NCI-H2196 (cell line): ENCODE results near the gene SPAG16.

Experiments
- DNase-seq: peaks from one replicate; lab custom pipeline; 2025; ENCODE audit not compliant: unreplicated experiment; lab: John Stamatoyannopoulos, UW

Gene SPAG16

DNA sequence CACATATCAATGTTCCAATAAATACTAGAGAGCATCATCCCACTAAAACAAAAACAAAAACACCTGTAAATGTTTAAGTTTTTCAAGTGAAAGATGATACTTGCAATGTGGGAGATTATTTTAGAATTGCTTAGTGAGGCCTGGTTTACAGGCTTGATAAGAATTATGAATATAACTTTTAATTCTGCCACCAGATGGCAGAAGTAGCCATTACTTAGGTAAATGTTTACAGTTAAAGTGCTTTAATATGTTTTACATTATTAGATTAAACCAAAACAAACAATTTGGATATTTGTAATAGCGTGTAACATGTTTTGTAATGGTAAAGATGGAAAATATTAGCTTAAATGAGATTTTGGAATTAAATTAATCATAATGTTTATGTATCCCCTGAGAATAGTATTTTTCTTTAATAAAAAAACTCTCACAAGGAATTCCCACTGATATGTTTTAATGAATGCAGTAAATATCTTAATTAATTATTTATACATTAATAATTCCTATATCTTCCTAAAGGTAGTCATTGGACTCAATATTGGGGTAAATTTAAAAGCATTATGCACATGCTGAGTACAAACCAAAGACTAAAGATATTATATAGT, 522.0 kb downstream of the SPAG16 start:
- DNase-seq, result peak; percentile 72

DNA sequence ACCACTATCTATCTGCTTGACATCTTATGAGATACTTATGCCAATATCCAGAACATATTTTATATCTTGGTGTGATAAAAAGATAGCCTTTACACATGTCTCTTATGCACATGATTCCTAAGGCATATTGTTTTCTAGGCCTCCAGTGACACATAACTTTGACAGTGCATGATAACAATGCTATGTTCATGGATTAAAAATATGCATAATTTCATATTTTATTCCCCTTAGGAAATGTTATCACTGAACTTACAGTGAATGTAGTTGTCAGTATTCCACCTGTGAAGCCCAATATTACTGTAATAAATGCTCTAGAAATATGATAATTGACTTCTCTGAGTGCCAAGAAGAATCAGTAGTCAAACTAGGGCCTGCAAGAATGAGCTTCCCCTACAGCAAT, 532.3 kb downstream of the SPAG16 start:
- no peak for DNase-seq

DNA sequence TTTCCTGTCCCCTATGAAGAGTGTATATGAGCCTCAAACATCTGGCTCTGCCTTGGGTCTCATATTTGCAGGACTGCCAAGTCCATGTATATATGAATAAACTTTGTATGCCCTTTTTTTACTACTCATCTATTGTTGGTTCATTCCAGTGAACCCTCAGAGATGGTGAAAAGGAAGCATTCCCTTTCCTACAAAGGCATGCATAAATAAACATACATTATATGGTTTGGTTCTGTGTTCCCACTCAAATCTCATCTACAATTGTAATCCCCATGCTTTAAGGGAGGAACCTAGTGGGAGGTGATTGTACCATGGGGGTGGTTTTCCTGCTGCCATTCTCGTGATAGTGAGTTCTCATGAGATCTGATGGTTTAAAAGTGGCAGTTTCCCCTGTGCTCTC, 534.2 kb downstream of the SPAG16 start:
- no peak for DNase-seq

DNA sequence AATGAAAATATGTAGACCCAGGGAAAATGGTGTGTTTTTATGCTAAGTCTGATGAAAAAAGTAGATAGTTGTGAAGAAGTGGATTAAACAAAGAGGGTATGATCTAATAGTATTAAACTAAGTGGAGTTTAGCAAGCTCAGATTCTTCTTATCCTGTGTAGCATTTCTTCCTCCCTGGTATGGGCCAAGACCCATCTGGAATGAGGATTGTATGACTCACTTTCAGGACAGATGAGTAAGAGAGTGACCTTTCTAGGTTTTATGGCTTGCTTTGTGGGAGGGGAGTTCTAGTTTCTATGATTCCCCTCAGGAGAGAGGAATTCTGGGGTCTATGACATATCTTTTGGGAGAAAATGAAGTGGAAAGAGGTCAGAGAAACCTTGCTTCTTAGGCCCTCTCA, 550.1 kb downstream of the SPAG16 start:
- no peak for DNase-seq

DNA sequence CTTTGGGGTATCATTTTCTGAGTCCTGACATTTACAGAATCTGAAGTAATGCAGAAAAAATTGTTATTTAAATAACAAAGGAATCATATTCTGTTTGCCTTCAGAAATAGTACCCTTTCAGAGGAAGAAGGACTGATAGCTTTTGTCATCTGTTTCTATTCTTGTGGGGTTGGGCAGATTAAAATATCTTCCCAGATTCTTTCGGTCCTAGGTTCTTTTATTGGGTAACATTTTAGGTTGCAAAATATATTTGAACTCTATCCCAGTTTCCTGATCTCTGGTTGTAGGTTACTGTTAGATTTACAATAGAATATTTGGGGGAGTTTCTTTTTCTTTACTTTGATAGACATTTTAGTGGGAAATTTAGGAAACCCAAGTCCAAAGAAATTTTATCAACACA, 550.5 kb downstream of the SPAG16 start:
- no peak for DNase-seq

DNA sequence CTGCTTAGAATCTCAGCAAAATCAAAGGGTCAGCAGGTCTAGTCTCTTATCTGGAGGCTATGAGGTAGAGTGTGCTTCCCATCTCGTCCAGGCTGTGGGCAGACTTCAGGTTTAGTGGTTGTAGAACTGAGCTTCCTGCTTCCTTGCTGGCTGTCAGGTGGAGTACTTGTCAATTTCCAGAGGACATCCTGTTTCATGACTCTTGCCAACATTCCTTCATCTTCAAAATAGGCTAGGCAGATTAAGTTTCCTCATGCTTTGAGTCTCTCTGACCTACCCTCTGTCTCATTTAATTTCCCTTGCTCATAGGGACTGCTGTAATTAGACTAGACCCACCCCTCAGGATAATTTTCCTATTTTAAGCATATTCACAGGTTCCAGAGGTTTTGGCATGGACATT, 562.6 kb downstream of the SPAG16 start:
- no peak for DNase-seq

DNA sequence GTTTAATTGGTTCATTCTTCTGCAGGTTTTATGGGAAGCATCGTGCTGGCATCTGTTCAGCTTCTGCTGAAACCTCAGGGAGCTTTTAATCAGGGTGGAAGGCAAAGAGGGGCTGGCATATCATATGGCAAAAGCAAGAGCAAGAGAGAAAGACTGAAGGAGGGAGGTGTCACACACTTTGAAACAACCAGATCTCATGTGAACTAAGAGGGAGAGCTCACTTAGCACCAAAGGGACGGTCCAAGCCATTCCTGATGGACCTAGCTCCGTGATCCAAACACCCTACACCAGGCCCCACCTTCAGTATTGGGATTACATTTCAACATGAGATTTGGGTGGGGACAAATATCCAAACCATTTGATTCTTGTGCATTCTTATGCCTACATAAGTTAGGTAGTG, 563.1 kb downstream of the SPAG16 start:
- no peak for DNase-seq

DNA sequence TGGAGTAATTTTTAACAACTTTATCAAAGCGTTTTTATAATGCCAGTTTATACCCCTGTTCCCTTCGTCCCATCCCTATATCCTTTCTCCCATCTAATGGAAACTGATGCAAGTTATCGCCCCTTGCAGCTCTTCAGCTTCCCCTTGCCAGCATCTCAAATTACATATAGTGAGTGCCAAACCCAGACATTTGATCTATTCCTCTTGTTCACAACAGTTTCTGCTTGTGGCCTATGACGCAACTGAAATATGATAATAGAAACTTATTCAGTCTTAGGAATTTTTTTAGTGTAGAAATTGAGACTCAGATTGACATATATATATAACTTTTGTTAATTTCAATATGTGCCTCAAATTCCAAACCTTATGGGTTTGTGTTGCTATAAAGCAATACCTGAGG, 564.4 kb downstream of the SPAG16 start:
- no peak for DNase-seq

DNA sequence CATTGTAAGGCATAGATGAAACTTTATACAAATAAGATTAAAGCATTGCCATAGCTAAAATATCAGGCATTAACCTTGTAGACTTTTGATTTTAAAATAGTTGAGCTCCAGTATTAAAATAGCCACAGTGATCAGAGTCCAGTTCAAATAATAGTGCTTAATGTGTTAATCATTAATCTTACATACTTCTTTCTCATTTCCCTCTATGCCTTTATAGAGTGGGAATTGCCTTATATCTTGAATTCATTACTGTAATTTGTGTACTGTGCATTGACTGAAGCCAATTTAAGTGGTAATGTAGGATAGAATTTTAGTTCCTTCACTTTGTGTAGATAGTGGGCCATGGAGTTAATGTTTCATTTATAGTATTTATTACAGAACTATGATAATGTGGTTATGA, 577.4 kb downstream of the SPAG16 start:
- DNase-seq, result no peak

DNA sequence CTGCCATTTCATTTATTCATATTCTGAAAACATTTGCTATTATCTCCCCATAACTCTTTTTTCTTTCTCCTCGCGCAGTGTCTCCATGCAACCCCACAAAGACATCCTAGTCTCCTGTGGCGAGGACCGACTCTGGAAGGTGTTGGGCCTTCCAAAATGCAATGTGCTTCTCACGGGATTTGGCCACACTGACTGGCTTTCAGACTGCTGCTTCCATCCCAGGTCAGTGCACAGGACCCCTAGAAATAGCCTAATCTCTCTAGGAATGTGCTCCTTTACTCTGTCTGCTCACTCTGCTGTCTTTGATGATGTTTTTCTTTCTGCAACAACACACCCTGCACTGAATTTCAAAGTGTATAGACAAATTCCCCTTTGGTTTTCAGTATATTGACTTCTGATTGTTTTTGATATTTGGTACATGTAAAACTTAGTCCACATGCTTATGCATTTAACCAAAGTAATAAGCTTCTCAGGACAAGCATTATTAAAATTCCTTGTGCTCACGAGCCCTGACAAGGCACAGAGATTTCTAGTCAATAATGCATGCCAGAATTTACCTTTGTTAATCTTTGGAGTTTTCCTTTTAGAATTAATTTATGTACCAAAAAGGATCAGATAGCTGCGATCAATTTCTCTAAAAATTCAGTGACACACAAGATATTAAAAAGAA, 578.3 kb downstream of the SPAG16 start:
- no peak for DNase-seq

DNA sequence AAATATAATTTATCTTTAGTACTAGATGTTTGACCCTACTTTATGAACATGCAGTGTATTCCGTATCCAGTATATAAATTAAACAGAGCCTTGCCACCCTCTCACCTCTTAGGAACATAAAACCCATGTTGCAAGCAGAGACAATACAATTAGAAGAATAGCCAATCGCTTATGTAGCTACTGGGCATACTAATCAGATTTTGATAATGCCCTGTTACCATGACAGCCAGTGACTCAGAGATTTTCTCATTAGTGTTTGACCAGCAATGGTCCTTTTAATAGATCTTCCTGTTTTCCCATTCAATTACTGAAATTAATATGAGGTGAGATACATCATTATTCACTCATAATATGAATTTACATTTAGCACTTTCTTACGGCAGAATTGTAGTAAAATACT, 579.3 kb downstream of the SPAG16 start:
- no peak for DNase-seq

DNA sequence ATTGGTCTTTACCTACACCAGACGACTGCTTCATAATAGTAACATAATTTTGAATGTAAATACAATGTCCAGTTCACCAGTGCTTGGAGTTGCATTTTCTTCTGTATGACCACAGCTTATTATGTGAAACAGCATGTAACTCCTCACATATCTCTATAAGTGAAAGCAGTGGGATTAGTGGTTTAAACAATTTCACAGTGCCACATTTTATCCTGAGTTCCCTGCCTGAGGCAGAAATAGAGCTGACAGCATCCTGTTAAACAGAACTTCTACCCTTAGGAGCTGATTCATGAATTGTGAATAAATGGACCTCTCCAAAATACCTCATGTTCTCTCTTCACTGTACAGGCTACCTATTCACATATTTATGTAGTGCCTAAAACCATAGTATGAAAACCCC, 584.3 kb downstream of the SPAG16 start:
- no peak for DNase-seq

DNA sequence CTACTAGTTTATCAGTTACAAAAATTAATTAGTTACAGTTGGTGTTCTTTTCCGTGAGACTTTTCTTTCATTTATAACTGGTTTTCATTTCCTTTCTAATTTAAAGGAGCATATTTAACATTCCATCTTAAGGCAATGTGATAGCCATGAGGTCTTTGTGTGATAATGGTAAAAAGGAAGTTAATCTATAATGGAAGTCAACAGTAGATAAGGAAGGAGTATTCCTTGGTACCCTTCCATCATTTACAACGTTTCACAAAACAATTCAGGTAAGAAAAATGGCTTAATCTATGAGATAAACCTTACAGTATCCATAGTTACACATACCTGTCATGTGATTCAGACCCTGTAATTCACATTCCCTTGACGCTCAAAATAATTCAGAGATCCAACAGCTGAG, 601.2 kb downstream of the SPAG16 start:
- DNase-seq, result no peak

DNA sequence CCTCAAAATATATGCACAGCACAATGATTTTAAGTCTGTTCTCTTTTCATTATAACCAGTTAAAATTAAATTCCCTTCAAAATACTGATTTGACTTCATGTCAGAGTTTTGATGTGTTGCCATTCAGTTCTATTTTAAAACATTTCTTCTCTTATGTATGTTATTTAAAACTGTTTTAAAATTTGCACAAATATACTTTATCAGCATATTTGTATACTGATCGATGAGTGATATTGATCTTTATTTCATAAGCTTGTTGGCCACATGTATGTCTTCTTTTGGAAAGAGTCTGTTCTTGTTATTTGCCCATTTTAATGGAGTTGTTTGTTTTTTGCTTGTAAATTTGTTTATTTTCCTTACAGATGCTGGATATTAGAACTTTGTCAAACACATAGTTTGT, 630.2 kb downstream of the SPAG16 start:
- DNase-seq, result no peak

DNA sequence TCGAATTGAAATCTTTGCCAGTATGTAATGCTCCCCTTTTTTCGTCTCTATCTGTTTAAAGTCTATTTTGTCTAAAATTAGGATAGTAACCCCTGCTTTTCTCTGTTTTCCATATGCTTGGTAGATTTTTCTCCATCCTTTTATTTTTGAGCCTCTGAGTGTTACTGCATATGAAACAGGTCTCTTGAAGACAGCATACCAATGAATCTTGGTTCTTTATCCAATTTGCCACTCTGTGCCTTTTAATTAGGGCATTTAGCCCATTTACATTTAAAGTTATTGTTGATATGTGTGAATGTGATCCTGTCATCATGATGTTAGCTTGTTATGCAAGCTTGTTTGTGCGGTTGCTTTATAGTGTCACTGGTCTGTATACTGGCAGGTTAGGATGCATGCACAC, 635.8 kb downstream of the SPAG16 start:
- DNase-seq, result no peak

DNA sequence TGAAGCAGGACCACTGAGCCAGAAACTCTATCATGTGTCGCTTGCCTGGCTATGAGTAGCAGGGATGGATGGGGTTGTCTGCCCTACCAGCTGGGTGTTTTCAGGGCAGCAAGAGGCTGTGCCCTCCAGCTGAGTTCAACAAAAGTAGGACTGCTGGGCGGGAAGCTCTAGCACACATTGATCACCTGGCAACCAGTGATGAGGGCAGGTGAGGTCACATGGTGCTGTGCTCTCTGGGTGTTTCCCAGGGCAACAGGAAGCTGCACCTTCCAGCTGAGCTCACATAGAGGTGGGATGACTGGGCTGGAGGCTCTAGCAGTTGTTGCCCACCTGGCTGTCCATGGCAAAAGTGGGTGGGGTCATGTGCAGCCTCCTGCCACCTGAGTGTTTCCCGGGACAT, 639.3 kb downstream of the SPAG16 start:
- DNase-seq, result peak; percentile 4

DNA sequence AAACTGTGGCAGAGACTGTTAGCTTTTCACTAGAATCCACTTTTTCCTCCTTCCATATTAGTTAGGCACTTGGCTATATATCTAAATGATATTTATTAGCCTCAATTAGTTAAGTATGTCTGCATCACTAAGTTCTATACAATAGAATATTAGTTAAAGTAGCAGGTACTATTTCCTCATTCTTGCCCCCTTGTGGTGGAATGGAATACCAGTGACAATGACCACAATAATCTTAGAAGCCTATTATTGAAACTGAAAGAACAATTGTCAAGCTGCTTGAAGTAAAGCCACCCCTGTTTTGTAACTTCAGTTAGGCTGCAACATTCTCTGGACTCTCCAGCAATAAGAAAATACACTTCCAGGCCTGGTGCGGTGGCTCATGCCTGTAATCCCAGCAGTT, 650.3 kb downstream of the SPAG16 start:
- no peak for DNase-seq

DNA sequence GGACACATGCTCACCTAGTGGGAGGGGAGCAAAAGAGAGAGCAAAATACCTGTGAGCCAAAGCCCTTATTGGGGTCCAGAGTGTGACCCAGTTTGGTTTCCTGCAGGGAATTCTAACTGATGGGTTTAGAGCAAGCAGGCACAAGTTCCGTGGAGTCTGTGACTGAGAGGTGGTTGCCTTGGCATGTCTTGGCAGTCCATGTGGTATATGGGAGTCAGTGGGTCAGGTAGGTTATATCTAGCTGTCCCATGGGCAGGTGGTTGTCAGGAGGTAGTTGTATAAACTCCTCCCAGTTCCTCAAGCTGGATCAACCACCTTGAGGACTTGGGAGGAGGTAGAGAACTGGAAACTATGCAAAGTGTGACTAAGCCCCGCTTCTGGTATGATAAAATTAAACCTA, 673.8 kb downstream of the SPAG16 start:
- DNase-seq, result no peak

DNA sequence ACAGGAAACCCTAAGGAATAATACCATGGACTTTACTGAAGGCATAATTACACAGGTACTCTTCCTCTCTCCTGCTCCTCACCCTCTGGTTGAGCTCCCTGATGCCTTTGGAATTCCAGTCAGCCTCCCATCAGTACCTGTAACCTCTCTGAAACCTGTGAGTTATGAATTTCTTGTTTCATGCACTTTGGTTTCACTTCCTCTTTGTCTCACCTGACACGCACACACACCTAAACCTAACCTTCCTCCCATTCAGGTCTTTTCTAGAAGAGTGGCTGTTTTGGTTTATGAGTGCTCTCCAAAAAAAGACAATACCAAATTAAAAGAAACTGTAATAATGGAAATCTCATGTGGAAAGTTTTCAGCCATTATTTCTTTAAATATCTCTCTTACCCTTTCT, 675.3 kb downstream of the SPAG16 start:
- DNase-seq, result no peak

DNA sequence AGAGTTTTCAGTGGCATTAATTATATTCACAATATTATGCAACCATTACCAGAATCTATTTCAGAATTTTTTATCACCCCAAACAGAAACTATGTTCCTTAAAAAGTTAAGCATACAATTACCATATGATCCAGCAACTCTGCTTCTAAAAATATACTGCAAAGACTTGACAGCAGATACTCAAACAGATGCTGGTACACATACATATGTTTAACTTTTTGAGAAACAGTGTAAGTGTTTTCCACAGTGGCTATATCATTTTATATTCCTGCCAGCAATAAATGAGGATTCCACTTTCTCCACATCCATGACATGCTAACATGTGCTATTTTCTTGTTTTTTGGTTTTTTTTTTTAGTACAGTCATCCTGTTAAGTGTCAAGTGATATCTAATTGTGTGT, 687.3 kb downstream of the SPAG16 start:
- DNase-seq, result no peak

DNA sequence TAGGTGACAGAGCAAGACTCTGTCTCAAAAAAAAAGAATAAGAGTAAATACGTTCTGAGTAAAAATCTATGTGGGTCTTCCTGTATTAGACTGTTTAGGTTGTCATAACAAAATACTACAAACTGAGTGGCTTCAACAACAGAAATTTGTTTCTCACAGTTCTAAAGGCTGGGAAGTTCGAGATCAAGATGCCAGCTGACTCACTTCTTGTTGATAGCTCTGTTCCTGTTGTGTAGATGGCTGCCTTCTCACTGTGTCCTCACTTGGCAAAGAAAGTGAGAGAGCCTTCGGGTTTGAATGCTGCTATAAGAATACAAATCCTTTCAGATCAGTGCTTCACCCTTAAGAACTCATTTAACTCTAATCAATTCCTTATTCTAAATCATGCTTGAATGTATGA, 696.6 kb downstream of the SPAG16 start:
- DNase-seq, result no peak

DNA sequence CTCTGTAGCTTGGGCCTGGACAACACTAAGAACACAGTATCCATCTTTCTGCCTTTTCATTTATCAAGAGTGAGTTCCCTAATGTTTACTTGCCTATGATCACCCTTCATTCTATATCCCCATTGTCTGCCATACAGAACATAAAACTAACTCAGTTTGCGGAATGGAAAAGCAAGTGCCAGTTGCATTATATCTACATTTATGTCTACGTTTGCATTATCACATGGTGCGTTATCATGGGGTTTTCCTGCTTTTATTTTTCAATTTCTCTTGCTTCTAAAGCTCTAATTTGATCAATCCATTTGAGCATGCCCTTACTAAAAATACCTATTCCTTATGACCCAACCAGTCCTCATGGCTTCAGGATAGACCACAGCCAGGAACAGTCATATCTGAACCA, 704.9 kb downstream of the SPAG16 start:
- no peak for DNase-seq

DNA sequence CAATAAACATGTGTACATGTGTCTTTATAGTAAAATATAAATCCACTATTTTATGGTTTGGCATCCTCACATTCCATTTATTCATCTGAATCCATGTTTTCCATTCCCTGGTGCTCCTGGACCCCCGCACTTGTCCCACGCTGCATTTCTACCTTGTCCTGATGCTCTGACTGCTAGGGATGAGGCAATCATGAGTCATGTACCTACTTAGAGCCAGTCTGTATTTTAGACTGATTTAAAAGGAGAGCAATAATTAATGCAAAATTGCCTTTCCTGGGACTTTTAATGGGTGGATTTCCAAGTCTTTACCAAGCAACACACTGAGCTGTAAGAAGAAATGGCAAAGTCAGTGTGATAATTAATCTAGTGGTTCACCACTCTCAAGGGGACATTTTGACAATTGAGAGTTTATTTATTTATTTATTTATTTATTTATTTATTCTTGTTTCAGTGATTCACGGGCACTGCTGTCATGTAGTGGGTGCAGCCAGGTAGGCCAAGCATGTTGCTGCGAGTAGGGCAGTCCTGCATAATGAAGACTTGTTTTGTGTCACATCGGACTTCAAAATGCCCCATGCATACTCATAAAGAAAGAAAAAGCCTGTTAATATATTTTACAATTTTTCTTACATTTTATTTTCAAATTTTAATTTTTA, 707.3 kb downstream of the SPAG16 start:
- DNase-seq, result no peak
